Measurements from ENCODE around the gene SMTNL2. TPM values are rescaled to one million over a fixed set of nuclear protein-coding genes. Genes with fewer than 3 reads are reported as not detected.

The SMTNL2 gene
- total and polyA plus RNA-seq, 9 of the 15 experiments (the other 6 are each of a cell fraction or from before 2014, with no cell fraction given) = not detected

DNA sequence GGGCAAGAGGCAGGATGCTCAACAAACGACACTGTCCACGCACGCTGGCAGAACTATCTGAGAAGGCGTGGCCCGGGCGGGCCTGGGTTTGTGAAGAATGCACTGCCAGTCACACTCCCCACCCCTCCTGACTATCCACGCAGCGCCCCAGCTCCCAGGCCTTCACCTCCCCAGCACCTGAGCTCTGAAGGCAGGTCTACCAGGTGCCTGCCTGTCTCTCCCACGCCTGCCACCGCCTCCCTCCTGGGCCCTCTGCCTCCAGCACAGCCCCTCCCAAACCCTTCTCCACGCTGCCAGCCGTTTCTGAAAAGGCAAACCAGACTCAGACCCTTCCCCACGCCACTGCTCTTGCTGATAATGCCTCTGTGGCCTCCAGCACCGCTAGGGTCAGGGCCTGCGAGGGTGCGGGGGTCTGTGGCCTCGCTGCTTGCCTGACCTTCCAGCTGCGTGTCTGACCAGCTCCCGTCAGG is 40.7 kb upstream of the SMTNL2 start:
- POLR2A ChIA-PET = no interaction called here
- in situ Hi-C loops (cut with MboI) = no loop called here

More for the DNA sequence above, 40.7 kb upstream of the SMTNL2 start:
- FAIRE-seq = no peak
- Histone ChIP-seq H3K79me2 (ENCODE audit: control insufficient read depth, insufficient read depth, low read length) (no peaks in the 10 kb centered on the region), H3K36me3 (ENCODE audit: control insufficient read depth, insufficient read depth, low read length) (peaks cover 90% of the 10 kb centered on the region; the same call in 2 of the 3 replicates), H3K4me1 (replicated peaks in 1 of 2; ENCODE audit: control insufficient read depth in 2 of 2, insufficient read depth in 2 of 2, low read length in 2 of 2) (peaks cover 0 to 58% of the 10 kb centered on the region in 2 experiments; a peak in 2 of 5 replicates), H2AFZ (ENCODE audit: low read depth, low read length) (no peak overlapping the region), H3K4me3 (no peak overlapping the region), H4K20me1 (replicated peaks; ENCODE audit: control insufficient read depth, insufficient read depth, low read length) (no peaks in the 10 kb centered on the region), H3K4me2 (ENCODE audit: insufficient read depth, low read length) (no peak overlapping the region), H3K27ac (ENCODE audit: extremely low read depth, low read depth, low read length) (no peak overlapping the region), H3K9me1 (ENCODE audit: control insufficient read depth, insufficient read depth, low read length) (no peaks in the 10 kb centered on the region), H3K9me3 (replicated peaks; ENCODE audit: control insufficient read depth, insufficient read depth, low read depth, low read length) (no peaks in the 10 kb centered on the region), H3K27me3 (ENCODE audit: control insufficient read depth in 2 of 2, insufficient read depth in 2 of 2, low read length in 2 of 2) (no peaks in the 10 kb centered on the region), H3K9ac (ENCODE audit: insufficient read depth in 1 of 2, low read depth in 2 of 2, low read length in 2 of 2) (no peak overlapping the region; a peak in 1 of 4 replicates)
- 74% methylated on average over 14 of the region's 19 CpGs for WGBS (ENCODE audit: insufficient coverage, low coverage, missing lambda C conversion rate)
- TF ChIP-seq RBFOX2 (IDR thresholded peaks at IDR 0.05; ENCODE audit: low read depth, low read length) (peak; percentile 43), PHB2 (IDR thresholded peaks at IDR 0.05; ENCODE audit: low read depth) (no peak)
- TF ChIP-seq, protein P1, sequence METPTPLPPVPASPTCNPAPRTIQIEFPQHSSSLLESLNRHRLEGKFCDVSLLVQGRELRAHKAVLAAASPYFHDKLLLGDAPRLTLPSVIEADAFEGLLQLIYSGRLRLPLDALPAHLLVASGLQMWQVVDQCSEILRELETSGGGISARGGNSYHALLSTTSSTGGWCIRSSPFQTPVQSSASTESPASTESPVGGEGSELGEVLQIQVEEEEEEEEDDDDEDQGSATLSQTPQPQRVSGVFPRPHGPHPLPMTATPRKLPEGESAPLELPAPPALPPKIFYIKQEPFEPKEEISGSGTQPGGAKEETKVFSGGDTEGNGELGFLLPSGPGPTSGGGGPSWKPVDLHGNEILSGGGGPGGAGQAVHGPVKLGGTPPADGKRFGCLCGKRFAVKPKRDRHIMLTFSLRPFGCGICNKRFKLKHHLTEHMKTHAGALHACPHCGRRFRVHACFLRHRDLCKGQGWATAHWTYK (CRISPR knock-in tag; IDR thresholded peaks at IDR 0.05) = no peak
- intact Hi-C loops (cut with micrococcal nuclease) = loop anchor here (5.0 kb wide), 1 partner anchor 121 kb away; no protein-coding TSS in a partner anchor
- BruUV-seq (replicated peaks) = no TSS peak
- CTCF ChIA-PET (ENCODE audit: low intra/inter-chr PET ratio) = no interaction called here
- DNase-seq (ENCODE audit: extremely low read depth in 1 of 4, low spot score in 3 of 4) = no peak
- no peak for ATAC-seq
